Measurements from ENCODE around the gene MTREX. TPM values are rescaled to one million over a fixed set of nuclear protein-coding genes. Genes with fewer than 3 reads are reported as not detected.
A peak's percentile ranks its signal among the peaks of the same experiment; 100 is the strongest.

The MTREX gene
- total RNA-seq, 4 donors from 2014 or later, result 57.2 to 124 (median 61.5) TPM

GRCh38 chr5:55304584-55304983, 3.2 kb upstream of the MTREX start:
- Histone ChIP-seq H3K4me1 (peaks cover 0 to 34% (median 8%) of the 10 kb centered on the region in 4 donors), H3K9me3 (no peaks in the 10 kb centered on the region), H3K36me3 (peaks cover 0 to 7% (median 0%) of the 10 kb centered on the region in 3 donors), H3K27me3 (no peaks in the 10 kb centered on the region), H3K4me3 (no peak overlapping the region), H3K27ac (no peak overlapping the region)
- DNase-seq, result no peak
- TF ChIP-seq POLR2A (IDR thresholded peaks at IDR 0.05) (no peak), CTCF (IDR thresholded peaks at IDR 0.05) (no peak)

DNA sequence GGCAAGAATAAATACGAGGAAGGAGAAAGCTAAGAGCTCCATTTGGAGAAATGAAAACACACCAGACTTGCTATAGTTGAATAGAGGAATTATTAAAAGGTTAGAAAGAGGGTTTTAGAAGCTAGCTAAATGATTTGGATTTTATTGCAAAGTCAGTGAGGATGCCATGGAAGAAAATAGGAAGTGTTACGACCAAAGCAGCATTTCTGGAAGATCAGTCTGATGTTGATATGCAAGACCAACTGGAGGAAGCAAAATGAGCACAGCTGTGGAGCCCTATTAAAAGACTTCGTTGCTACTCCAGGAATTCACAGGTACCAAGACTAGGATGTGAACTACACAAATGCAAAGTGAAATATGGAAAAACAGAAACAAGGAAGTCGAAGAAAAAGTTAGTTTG, 2.4 kb upstream of the MTREX start:
- Histone ChIP-seq H3K27ac (no peak overlapping the region), H3K4me1 (peaks cover 3 to 42% (median 8%) of the 10 kb centered on the region in 4 donors), H3K36me3 (peaks cover 0 to 7% (median 0%) of the 10 kb centered on the region in 3 donors), H3K27me3 (no peaks in the 10 kb centered on the region), H3K9me3 (no peaks in the 10 kb centered on the region), H3K4me3 (no peak overlapping the region)
- no peak for DNase-seq
- TF ChIP-seq CTCF (IDR thresholded peaks at IDR 0.05) (no peak), POLR2A (IDR thresholded peaks at IDR 0.05) (no peak)

GRCh38 chr5:55306641-55307382, 977 bp upstream of the MTREX start:
- TF ChIP-seq POLR2A (IDR thresholded peaks at IDR 0.05) (no peak), CTCF (IDR thresholded peaks at IDR 0.05) (no peak)
- DNase-seq, result no peak
- Histone ChIP-seq H3K4me1 (peaks cover 3 to 46% (median 8%) of the 10 kb centered on the region in 4 donors), H3K27me3 (no peaks in the 10 kb centered on the region), H3K36me3 (no peaks in the 10 kb centered on the region), H3K27ac (peak overlapping the region; percentile 86 to 96 (median 88)), H3K9me3 (no peaks in the 10 kb centered on the region), H3K4me3 (peak overlapping the region; percentile 64 to 84 (median 73))

GRCh38 chr5:55308254-55308836, 556 bp downstream of the MTREX start:
- peak overlapping the region; percentile 86 to 96 (median 88) for H3K27ac ChIP-seq
- peaks cover 3 to 46% (median 8%) of the 10 kb centered on the region in 4 donors for H3K4me1 ChIP-seq
- no peaks in the 10 kb centered on the region for H3K9me3 ChIP-seq
- H3K4me3 ChIP-seq, result peak overlapping the region; percentile 64 to 84 (median 73)
- no peaks in the 10 kb centered on the region for H3K27me3 ChIP-seq
- DNase-seq, result no peak
- TF ChIP-seq CTCF (IDR thresholded peaks at IDR 0.05), result peak in 1 of 6 experiments; percentile 7
- no peak for TF ChIP-seq POLR2A (IDR thresholded peaks at IDR 0.05)
- H3K36me3 ChIP-seq, result no peaks in the 10 kb centered on the region

DNA sequence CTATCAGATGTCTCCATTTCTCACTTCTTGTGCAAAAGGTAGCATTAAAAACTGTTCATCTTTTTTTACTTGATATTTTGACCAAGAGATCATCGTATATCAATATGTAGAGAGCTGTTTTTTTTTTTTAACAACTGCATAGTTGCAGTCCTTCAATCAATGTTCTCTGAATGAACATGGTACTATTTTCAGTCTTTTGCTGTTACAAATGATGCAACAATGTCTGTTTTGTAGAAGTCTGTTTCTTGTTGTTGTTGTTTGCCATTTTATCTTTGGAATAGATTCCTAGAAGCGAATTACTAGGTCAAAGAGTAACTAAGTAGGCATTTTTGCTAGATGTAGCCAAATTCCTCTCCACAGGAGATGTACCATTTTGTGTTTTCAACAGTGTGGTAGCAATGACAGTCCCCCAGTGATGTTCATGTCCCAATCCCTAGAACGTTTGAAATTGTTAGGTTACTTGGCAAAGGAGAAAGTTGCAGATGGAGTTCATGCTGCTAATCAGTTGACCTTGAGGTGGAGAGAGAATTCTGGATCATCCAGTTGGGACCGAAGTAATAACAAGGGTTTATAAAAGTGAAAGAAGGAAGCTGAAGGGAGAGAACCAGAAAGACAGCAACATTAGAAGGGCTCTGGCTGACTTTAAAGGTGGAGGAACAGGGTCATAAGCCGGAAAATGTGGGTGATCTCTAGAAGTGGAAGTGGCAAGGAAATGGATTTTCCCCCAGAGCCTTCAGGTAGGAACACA, 6.3 kb downstream of the MTREX start:
- Histone ChIP-seq H3K9me3 (no peaks in the 10 kb centered on the region), H3K27ac (no peak overlapping the region)

More for the DNA sequence above, 6.3 kb downstream of the MTREX start:
- TF ChIP-seq CTCF (IDR thresholded peaks at IDR 0.05), result no peak
- TF ChIP-seq POLR2A (IDR thresholded peaks at IDR 0.05), result no peak
- H3K36me3 ChIP-seq, result no peaks in the 10 kb centered on the region
- no peak overlapping the region for H3K4me3 ChIP-seq
- peaks cover 0 to 17% (median 4%) of the 10 kb centered on the region in 4 donors for H3K4me1 ChIP-seq
- H3K27me3 ChIP-seq, result no peaks in the 10 kb centered on the region
- no peak for DNase-seq

Data from Peyer's patch (tissue), 4 donors.